Measurements from ENCODE around the gene AOPEP.
"Not testable (repeated sequence)": the region's sequence is repeated elsewhere in the genome, so short reads cannot be mapped to it uniquely, and the experiment has no call there.

Gene AOPEP

GRCh38 chr9:95003689-95004410, 277.4 kb downstream of the AOPEP start:
- DNase-seq = no peak

GRCh38 chr9:95004411-95005277, 278.1 kb downstream of the AOPEP start:
- DNase-seq = peak; percentile 63

DNA sequence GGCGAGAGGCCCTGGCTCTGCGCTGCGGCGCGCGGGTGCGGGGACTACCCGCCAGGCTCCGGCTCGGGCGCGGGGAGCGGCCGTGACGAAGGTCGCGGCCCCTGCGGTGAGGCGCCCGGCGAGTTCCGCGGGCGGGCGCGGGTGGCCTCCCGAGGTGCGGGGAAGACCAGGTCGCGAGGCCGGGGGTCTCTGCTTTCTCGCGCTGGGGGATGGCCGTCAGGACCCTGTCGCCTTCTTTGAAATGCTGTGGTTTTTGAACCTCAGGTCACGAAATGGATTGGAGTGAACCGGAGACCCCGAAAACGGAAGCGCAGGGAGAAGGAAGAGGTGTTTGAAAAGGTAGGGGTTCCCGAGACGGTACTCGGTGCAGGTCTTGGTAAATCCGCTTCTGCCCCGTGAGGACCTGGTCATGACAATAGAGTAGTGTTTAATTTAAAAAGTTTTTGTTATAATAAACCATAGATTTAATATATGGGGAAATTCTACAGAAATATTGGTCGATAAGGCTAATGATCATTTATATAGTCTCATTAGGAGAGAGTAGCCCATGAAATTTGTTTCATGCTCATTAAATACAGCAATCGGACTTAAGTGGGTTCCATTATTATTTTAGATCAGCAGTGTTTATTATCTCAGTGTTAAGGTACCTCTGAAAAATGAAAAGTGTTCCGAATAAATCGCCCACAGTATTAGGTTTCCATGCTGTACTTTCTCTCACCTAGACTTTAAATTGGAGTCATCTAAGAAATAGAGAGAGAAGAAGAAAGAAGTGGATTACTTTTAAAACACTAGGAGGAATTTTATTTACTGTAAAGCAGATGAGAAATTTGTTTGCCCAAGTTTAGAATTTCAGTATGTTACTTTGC, 279.0 kb downstream of the AOPEP start:
- DNase-seq = peak; percentile 55

DNA sequence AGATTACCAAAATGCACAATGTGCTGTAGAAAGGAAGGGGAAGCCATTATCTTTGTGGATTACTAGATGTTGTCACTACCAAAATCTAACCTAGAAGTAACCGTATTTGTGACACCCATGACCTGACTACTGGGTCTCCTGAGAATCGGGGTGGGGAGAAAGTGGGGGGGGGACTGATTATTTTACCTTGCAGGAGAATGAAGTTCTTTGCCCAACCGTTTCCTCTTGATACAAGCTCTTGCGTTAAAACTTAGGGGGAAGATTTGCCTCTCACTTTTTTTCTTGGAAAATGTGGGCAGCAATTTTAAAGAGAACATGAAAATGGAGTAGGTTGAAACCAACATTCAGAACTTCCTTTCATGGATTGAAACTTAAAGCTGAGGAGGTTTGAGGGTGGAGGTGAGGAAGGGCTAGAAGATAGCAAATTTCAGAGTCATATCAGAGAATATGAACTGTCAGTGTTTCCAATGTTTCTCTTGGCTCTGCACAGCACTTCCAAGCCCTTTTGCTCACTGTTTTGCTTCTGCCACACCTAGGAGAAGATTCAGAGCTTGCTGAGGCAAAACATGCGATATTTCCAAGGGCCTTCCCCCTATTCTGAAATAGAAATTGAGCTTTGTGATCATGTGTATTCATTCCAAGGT, 280.8 kb downstream of the AOPEP start:
- no peak for DNase-seq

DNA sequence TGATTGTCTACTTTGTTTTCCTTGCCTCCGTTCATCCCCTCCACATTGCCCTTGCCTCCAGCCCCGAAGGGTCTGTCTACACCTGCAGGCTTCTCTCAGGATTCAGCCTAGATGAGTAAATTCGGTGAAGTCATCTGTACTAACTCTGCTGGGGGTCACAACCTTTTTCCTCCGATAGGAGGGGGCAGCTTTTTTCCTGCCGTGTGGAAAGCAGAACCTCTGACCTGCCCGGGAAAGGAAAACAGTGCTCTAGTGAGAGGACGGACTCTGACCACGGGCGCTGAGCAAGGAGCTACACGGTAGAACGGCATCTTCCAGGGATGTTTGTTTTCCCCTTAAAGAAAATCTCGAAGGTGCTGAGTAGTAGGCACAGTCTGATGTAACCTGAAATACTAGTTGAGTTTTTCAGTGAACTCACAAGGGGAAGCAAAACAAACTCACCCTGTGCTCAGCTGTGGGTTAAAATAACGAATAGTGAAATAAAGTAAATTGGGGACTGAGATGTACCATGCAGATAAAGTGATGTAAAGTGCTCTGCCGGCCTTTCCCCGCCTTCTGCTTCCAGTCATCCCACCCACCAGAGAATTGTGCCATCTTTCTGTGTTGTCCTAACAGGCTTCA, 281.8 kb downstream of the AOPEP start:
- DNase-seq = no peak

- DNase-seq = no peak
Observed at GRCh38 chr9:95009459-95009858, 283.0 kb downstream of the AOPEP start.

GRCh38 chr9:95010431-95010838, 283.9 kb downstream of the AOPEP start:
- no peak for DNase-seq

- no peak for DNase-seq
Observed at GRCh38 chr9:95012035-95012708, 285.7 kb downstream of the AOPEP start.

DNA sequence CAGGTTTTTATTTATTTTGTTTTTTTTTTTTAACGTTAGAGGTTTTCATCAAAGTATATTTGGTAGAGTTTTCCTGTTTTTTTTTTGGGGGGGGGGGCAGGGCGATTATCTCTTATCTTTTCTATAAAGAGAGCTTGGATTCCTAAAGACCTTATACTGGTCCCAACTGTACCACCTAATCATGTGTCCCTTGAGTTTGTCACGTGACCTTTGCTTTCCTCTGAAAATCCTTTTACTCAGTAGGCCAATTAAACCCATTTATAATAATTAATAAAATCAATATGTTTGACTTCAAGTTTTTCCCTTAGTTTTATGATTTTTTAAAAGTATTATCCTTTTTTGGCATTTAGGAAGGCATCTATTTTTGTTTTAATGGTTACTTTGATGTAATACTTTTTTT, 286.4 kb downstream of the AOPEP start:
- no peak for DNase-seq

DNA sequence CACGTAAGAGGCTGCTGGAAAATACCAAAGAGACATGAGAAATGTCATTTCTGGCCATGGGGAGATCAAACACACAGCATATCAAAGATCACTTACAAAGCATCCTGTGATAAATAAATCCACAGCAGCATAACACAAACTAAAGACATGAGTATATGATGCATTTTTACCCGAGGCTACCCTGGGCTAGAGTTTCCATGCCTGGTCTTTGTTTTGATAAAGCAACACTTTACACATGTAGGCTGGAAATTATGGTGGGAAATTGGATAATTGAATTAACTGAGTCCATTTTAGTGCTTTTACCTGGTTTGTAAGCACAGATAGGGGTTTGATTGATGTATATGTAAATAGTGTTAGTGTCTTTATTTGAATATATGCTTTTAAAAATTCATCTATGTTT, 288.4 kb downstream of the AOPEP start:
- no peak for DNase-seq

- DNase-seq = no peak
Observed at GRCh38 chr9:95015569-95015968, 289.1 kb downstream of the AOPEP start.

GRCh38 chr9:95017062-95017461, 290.6 kb downstream of the AOPEP start:
- DNase-seq = no peak

DNA sequence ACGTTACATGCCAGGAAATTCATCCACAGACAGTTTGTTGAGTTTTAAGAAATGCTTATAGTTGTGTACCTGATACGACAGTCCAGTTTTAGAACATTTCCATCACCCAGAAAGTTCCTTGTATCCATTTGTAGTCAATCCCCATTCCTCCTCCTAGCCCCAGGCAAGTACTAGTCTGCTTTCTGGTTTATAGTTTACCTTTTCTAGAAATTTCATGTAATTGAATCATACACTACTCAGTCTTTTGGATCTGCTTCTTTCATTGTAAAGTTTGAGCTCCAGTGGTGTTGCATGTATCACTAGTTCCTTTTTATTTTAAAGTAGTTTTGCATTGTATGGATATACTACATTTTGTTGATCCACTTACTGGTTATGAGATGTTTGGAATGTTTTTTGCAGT, 291.2 kb downstream of the AOPEP start:
- no peak for DNase-seq

GRCh38 chr9:95018099-95018936, 291.8 kb downstream of the AOPEP start:
- no peak for DNase-seq

DNA sequence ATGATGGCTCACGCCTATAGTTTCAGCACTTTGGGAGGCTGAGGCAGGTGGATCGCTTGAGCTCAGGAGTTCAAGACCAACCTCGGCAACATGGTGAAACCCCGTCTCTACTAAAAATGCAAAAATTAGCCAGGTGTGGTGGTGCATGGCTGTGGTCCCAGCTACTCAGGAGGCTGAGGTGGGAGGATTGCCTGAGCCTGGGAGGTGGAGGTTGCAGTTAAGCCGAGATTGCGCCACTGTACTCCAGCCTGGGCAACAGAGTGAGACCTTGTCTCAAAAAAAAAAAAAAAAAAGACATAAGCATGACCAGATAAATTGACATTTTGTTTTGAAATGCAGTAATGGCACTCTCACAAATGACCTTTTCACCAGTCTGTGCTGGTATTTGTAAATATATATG, 294.1 kb downstream of the AOPEP start:
- DNase-seq = not testable (repeated sequence)

- no peak for DNase-seq
Observed at GRCh38 chr9:95021166-95021886, 294.8 kb downstream of the AOPEP start.

DNA sequence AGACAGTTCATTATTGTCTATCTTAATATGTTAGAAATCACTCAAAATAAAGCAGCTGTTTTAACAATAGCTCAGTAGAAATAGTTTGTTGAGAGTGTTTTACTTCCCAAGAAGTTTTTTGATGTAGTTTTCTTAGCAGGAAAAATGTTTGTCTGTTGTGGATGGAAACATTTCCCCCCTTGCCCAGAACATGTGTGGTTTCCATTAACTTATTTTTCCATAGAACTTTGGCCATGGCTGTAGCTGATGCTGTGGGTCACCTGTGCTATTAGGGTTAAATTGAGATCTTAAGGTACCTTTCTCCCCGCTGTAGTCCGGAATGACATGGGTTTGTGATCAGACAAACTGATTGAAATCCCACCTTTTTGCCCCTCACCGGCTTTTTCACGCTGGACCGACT, 296.2 kb downstream of the AOPEP start:
- no peak for DNase-seq

DNA sequence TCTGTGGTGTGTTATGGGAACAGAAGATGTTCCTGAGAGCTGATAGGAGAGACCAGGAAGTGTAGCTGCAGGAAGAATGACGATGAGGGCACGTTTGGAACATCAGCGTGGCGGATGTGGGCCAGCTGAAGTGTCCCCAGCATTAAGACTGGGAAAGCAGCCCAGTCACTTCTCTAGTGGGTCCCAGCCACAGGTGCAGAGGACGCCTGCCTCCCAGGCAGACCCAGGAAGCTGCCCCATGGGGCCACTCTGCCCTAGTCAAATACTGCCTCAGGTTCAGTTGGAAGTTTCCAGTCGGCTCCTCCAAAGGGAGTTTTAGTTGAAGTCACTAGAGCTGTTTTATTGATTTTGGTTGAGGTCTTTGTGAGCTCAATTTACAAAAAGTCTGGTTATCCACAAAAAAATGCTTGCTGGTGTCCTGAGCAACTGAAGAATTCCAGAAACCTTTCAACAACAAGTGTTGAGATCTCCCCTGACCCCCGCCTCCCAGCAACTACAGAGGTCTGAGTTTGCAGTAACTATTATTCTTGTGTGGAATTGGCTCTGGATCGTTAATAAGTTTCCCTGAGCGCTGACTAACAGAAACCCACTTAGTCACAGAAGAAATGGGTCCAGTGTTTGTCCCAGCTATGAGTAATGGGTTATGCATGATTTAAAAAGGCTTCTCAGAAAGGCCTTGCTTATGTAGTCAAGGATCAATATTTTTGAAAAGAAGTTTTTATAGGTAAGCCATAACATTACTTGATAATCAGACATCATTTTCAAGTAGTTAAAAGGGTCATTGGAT, 296.9 kb downstream of the AOPEP start:
- no peak for DNase-seq

DNA sequence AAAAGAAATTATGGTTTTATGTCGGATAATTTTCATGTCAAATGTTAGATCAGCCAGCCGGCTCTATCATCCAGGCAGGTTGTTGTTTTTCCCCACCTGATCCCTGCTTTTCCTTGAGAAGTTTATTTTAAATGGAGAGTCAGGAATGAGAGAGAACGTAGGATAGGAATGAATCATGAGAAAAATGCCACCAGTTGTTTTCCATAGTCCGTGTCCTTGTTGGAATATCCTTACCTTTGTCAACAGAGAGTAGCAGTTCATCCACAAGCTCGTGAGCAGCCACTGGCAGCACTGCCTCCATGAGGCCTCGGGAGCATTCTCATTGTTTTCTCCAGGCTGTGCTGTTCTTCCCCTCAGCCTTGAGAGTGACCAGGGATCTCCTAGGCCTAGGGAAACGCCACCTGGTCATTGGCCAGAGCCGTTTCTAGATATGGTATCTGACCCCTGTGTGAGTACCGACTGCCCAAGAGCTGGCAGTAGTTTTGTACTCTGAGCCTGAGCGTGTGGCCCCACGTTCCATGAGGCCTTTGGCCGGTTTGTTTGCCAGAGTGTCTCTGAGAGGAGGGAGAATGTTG, 297.7 kb downstream of the AOPEP start:
- peak; percentile 39 for DNase-seq

Measured in retina (tissue), 1 donor.